Sigmoid colon (tissue), 7 donors: ENCODE results near the gene TMEM233. TPM values are rescaled to one million over a fixed set of nuclear protein-coding genes. Genes with fewer than 3 reads are reported as not detected.

Source experiments
- DNase-seq: peaks from one replicate; pipeline ENCODE4 v3.0.0-alpha.2; 2019
- H3K27ac ChIP-seq, 4 donors: fragments of 200-600 bp; sonication (generic); one replicate each; pipeline ENCODE4 v1.5.1; 2016 to 2019; ENCODE audit warnings: mild to moderate bottlenecking in 1 of 4
- H3K27me3 ChIP-seq, 3 donors: fragments of 200-600 bp; sonication (generic); one replicate each; pipeline ENCODE4 v1.5.1; 2019; ENCODE audit warnings: mild to moderate bottlenecking in 1 of 3
- H3K36me3 ChIP-seq, 4 donors: fragments of 200-600 bp; sonication (generic); one replicate each; pipeline ENCODE4 v1.5.1; 2016 to 2019
- H3K4me1 ChIP-seq, 4 donors: fragments of 200-600 bp; sonication (generic); one replicate each; pipeline ENCODE4 v1.5.1; 2017 to 2019
- H3K4me3 ChIP-seq, 4 donors: fragments of 200-600 bp; sonication (generic); one replicate each; pipeline ENCODE4 v1.5.1; 2017 to 2019; ENCODE audit warnings: mild to moderate bottlenecking in 2 of 4, moderate library complexity in 1 of 4
- H3K9me3 ChIP-seq, 4 donors: fragments of 200-600 bp in 3 of 4; sonication (generic) in 3 of 4; one replicate each; pipeline versions ENCODE4 v1.5.1 to v1.6.1; 2013 to 2019
- EP300 ChIP-seq, 4 donors: sonication (generic); formaldehyde crosslinking; IDR thresholded peaks; one replicate each; pipeline ENCODE4 v1.6.1; 2017; ENCODE audit warnings: antibody characterized with exemption in 4 of 4
- POLR2A ChIP-seq, 2 donors: fragments of 450-650 bp; IDR thresholded peaks; one replicate each; pipeline ENCODE4 v1.6.1; 2016; ENCODE audit warnings: antibody characterized with exemption in 2 of 2, mild to moderate bottlenecking in 2 of 2, moderate library complexity in 2 of 2
- POLR2AphosphoS5 ChIP-seq, 4 donors: sonication (generic); formaldehyde crosslinking; IDR thresholded peaks; one replicate each; pipeline ENCODE4 v1.6.1; 2017; ENCODE audit warnings: antibody characterized with exemption in 4 of 4
- WGBS, 2 donors: extraction: QIAGEN DNeasy Blood & Tissue Kit; methylation state at CpG; one replicate each; pipeline ENCODE4 v1.1.7; 2013; 5-methylcytosine and 5-hydroxymethylcytosine counted together
- intact Hi-C: fragments of 100-400 bp; cut with DNase I; formaldehyde crosslinking; loops from one replicate; pipeline ENCODE4 v1.15.1; 2023
- polyA plus RNA-seq, 3 donors: library from polyadenylated mRNA; stranded (reverse); fragments of 200-250 nt; gene quantifications; one replicate each; pipeline ENCODE4 v1.2.3, GENCODE V29; 2013
- total RNA-seq, 4 donors: library from RNA; depleted of rRNA; stranded (reverse); fragments of >200 nt; gene quantifications; one replicate each; pipeline ENCODE4 v1.1.0, GENCODE V29; 2016
- TF ChIP-seq, protein P1 (sequence below), 4 experiments: fragments of 450-650 bp in 3 of 4; fragments of 200-600 bp in 1 of 4; IDR thresholded peaks; one replicate each; pipeline ENCODE4 v1.5.1; 2016 to 2019; ENCODE audit warnings: antibody characterized with exemption in 4 of 4, mild to moderate bottlenecking in 3 of 4, moderate library complexity in 2 of 4
- donor health status: healthy with polysubstance abuse.
- donor health status: Bipolar disorder and iron deficiency.
- donor health status: healthy.

TMEM233 gene
- total and polyA plus RNA-seq, 7 donors: 0.10 TPM; not detected in 6

DNA sequence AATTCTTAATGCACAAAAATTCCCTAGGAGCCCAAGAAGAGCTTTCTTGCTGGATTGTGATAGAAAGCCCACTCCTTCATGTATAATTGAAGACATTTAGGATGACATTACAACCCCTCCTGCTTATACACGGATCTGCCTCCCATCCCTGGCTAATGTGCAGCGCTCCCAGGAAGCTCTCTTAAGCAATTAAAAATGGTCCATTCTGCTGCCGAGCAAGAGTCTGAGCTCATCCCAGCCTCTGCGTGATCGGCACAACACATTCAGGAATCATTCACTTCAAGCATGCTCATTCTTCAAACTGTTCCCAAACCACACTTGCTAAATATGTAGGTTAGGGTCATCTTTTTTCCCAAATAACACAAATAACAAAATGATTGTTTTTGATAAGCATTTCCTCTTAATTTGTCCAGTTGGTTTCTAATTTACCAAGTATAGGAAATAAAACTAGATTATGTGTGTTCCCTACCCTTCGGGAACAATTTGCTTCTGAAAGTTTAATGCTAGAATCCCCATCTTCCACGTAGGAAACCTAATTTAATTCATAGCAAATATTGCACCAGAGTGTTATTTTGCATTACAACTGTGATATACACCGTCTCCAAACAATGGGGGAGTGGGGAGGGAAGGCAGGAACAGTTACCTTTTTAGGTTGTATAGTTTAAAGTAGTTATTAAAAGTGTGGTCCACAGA, 17.3 kb upstream of the TMEM233 start:
- TF ChIP-seq, protein P1, sequence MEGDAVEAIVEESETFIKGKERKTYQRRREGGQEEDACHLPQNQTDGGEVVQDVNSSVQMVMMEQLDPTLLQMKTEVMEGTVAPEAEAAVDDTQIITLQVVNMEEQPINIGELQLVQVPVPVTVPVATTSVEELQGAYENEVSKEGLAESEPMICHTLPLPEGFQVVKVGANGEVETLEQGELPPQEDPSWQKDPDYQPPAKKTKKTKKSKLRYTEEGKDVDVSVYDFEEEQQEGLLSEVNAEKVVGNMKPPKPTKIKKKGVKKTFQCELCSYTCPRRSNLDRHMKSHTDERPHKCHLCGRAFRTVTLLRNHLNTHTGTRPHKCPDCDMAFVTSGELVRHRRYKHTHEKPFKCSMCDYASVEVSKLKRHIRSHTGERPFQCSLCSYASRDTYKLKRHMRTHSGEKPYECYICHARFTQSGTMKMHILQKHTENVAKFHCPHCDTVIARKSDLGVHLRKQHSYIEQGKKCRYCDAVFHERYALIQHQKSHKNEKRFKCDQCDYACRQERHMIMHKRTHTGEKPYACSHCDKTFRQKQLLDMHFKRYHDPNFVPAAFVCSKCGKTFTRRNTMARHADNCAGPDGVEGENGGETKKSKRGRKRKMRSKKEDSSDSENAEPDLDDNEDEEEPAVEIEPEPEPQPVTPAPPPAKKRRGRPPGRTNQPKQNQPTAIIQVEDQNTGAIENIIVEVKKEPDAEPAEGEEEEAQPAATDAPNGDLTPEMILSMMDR (IDR thresholded peaks at IDR 0.05): no peak
- TF ChIP-seq EP300 (IDR thresholded peaks at IDR 0.05): no peak
- no peak for TF ChIP-seq POLR2A (IDR thresholded peaks at IDR 0.05)
- TF ChIP-seq POLR2AphosphoS5 (IDR thresholded peaks at IDR 0.05): no peak
- DNase-seq: no peak
- no peak overlapping the region for H3K27ac ChIP-seq
- intact Hi-C loops: no loop called here
- H3K4me1 ChIP-seq: no peaks in the 10 kb centered on the region
- H3K4me3 ChIP-seq: no peak overlapping the region
- no peaks in the 10 kb centered on the region for H3K36me3 ChIP-seq
- WGBS, 2 donors: 69 to 75% methylated on average over 8 of the region's 8 CpGs
- no peaks in the 10 kb centered on the region for H3K27me3 ChIP-seq
- no peaks in the 10 kb centered on the region for H3K9me3 ChIP-seq

DNA sequence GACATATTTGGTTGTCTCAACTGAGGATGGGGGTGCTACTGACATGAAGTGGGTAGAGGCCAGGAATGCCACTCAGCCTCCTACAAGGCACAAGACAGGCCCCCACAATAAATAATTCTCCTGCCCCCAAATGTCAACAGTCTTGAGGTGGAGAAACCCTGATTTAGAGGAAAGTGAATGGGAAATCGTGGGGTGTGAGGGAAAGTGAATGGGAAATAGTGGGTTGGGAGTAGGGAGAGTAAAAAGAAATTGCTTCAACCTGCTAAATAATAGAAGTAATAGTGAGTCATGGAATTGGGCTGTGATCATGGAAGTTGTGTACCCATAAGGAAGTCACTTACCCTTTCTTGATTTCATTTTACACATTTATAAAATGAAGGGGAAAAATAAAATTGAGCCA, 16.7 kb upstream of the TMEM233 start:
- DNase-seq: no peak
- Histone ChIP-seq H3K4me1 (no peaks in the 10 kb centered on the region), H3K9me3 (no peaks in the 10 kb centered on the region), H3K27me3 (no peaks in the 10 kb centered on the region), H3K27ac (no peak overlapping the region), H3K4me3 (no peak overlapping the region), H3K36me3 (no peaks in the 10 kb centered on the region)
- TF ChIP-seq POLR2A (IDR thresholded peaks at IDR 0.05): no peak
- TF ChIP-seq EP300 (IDR thresholded peaks at IDR 0.05): no peak
- TF ChIP-seq, protein P1 (IDR thresholded peaks at IDR 0.05): no peak
- no peak for TF ChIP-seq POLR2AphosphoS5 (IDR thresholded peaks at IDR 0.05)
- intact Hi-C loops: no loop called here
- WGBS, 2 donors: 31 to 60% methylated on average over 1 of the region's 1 CpG

DNA sequence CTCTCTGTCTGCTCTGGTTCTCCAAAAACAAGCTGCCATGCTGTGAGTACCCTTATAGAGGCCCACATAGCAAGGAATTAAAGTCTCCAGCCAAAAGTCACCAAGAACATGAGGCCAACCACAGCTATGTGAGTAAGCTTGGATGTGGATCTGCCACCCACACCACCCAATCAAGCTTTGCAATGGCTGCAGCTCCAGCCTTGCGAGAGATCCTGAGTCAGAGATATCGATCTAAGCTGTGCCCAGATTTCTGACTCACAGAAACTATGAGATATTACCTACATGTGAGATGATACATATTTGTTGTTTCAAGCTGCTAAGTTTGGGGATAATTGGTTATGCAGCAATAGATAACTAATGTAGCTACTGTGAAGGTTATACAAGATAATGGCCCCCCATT, 15.5 kb upstream of the TMEM233 start:
- Histone ChIP-seq H3K27me3 (no peaks in the 10 kb centered on the region), H3K4me3 (no peak overlapping the region), H3K9me3 (no peaks in the 10 kb centered on the region), H3K4me1 (no peaks in the 10 kb centered on the region), H3K27ac (no peak overlapping the region), H3K36me3 (no peaks in the 10 kb centered on the region)
- intact Hi-C loops: no loop called here
- WGBS, 2 donors: 92 to 94% methylated on average over 2 of the region's 2 CpGs
- no peak for DNase-seq
- TF ChIP-seq EP300 (IDR thresholded peaks at IDR 0.05) (no peak), POLR2AphosphoS5 (IDR thresholded peaks at IDR 0.05) (no peak), POLR2A (IDR thresholded peaks at IDR 0.05) (no peak)
- TF ChIP-seq, protein P1 (IDR thresholded peaks at IDR 0.05): no peak

DNA sequence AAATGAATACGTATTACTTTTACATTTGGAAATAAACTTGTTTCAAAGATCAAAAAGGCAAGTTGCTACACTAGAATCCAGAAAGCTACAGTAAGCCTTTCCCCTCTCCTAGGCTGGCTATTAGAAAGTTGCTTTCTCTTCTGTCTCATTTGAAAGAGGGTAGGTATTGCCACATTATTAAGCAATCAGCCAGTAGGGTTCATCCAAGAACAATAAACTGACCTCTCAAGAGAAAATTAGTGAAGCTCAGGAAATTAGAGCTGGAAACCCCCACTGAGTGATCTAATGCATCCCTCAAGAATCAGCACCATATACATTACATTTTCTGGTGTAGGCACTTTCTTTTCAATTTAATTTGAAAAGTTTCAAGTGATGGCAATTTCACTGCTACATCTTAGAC, 4.5 kb upstream of the TMEM233 start:
- TF ChIP-seq, protein P1 (IDR thresholded peaks at IDR 0.05): no peak
- TF ChIP-seq POLR2AphosphoS5 (IDR thresholded peaks at IDR 0.05) (no peak), EP300 (IDR thresholded peaks at IDR 0.05) (no peak), POLR2A (IDR thresholded peaks at IDR 0.05) (no peak)
- intact Hi-C loops: no loop called here
- peaks cover 0 to 27% (median 7%) of the 10 kb centered on the region in 3 donors for H3K27me3 ChIP-seq
- H3K36me3 ChIP-seq: no peaks in the 10 kb centered on the region
- no peak overlapping the region for H3K27ac ChIP-seq
- H3K4me1 ChIP-seq: no peaks in the 10 kb centered on the region
- no peaks in the 10 kb centered on the region for H3K9me3 ChIP-seq
- DNase-seq: no peak
- 83 to 89% methylated on average over 1 of the region's 1 CpG for WGBS, 2 donors
- H3K4me3 ChIP-seq: no peak overlapping the region

DNA sequence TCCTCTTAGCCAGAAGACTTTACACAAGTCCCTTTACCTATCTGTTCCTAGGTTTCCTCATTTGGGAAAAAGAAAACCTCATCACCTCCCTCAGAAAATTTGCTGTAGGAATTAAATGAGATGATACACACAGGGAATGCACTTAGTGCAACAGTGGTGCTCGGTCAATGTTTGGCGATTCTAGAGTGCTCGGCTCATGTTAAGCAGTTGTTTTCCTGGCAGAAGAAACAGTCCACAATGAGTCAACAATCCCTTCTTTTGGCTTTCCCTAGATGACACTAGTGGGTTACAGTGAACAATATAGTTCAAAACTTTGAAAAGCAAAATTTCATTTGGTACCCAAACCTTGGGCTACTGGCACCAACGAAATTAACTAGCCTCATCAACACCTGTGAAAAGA, 3.9 kb upstream of the TMEM233 start:
- 81 to 83% methylated on average over 4 of the region's 4 CpGs for WGBS, 2 donors
- DNase-seq: no peak
- TF ChIP-seq POLR2A (IDR thresholded peaks at IDR 0.05) (no peak), POLR2AphosphoS5 (IDR thresholded peaks at IDR 0.05) (no peak), EP300 (IDR thresholded peaks at IDR 0.05) (no peak)
- TF ChIP-seq, protein P1 (IDR thresholded peaks at IDR 0.05): no peak
- no peaks in the 10 kb centered on the region for H3K36me3 ChIP-seq
- no peak overlapping the region for H3K27ac ChIP-seq
- H3K27me3 ChIP-seq: peaks cover 0 to 32% (median 13%) of the 10 kb centered on the region in 3 donors
- H3K4me1 ChIP-seq: no peaks in the 10 kb centered on the region
- H3K4me3 ChIP-seq: no peak overlapping the region
- intact Hi-C loops: no loop called here
- no peaks in the 10 kb centered on the region for H3K9me3 ChIP-seq
